GM23338 (cell line): ENCODE results near the gene TRABD2A. TPM values are rescaled to one million over a fixed set of nuclear protein-coding genes. Genes with fewer than 3 reads are reported as not detected.

ENCODE experiments used
- ATAC-seq: fragments of 200-7000 bp; cut with Tn5 transposase; 3 replicates; pipeline ENCODE4 v1.9.1; 2020
- DNase-seq: peaks from one replicate; pipeline ENCODE4 v3.0.0-alpha.2; 2015; ENCODE audit warnings: low spot score
- H2AFZ ChIP-seq: fragments of 200-600 bp; sonication (generic); 2 replicates; pipeline ENCODE4 v1.8.0; 2016; ENCODE audit warnings: antibody characterized with exemption, mild to moderate bottlenecking, moderate library complexity
- H3F3A ChIP-seq: fragments of 200-600 bp; sonication (generic); replicated peaks from 2 replicates; pipeline ENCODE4 v1.8.0; 2017; ENCODE audit warnings: antibody characterized with exemption, mixed run types, low read depth
- H3K27ac ChIP-seq: fragments of 200-600 bp; sonication (generic); 2 replicates; pipeline ENCODE4 v1.6.1; 2016; ENCODE audit warnings: low read depth
- H3K27me3 ChIP-seq: fragments of 200-600 bp; sonication (generic); 2 replicates; pipeline ENCODE4 v1.8.0; 2016; ENCODE audit warnings: mild to moderate bottlenecking, mixed run types, moderate library complexity; ENCODE audit not compliant: insufficient read depth
- H3K36me3 ChIP-seq: fragments of 200-600 bp; sonication (generic); 2 replicates; pipeline ENCODE4 v1.8.0; 2016; ENCODE audit warnings: mild to moderate bottlenecking; ENCODE audit not compliant: insufficient read depth
- H3K4me1 ChIP-seq: fragments of 200-600 bp; sonication (generic); 2 replicates; pipeline ENCODE4 v1.8.0; 2016; ENCODE audit warnings: mild to moderate bottlenecking, moderate library complexity; ENCODE audit not compliant: insufficient read depth
- H3K4me2 ChIP-seq: fragments of 200-600 bp; sonication (generic); 2 replicates; pipeline ENCODE4 v1.7.1; 2017; ENCODE audit warnings: mixed run types
- H3K4me3 ChIP-seq: fragments of 200-600 bp; sonication (generic); 2 replicates; pipeline ENCODE4 v1.6.1; 2016; ENCODE audit warnings: mixed run types
- H3K79me2 ChIP-seq: fragments of 200-600 bp; sonication (generic); replicated peaks from 2 replicates; pipeline ENCODE4 v1.8.0; 2017; ENCODE audit warnings: mild to moderate bottlenecking; ENCODE audit not compliant: insufficient read depth
- H3K9me2 ChIP-seq: fragments of 200-600 bp; sonication (generic); 2 replicates; pipeline ENCODE4 v1.8.0; 2017; ENCODE audit not compliant: insufficient read depth
- H4K20me1 ChIP-seq: fragments of 200-600 bp; sonication (generic); replicated peaks from 2 replicates; pipeline ENCODE4 v1.8.0; 2017; ENCODE audit warnings: mild to moderate bottlenecking; ENCODE audit not compliant: insufficient read depth
- H3K27ac Mint-ChIP-seq: 2 replicates; pipeline ENCODE4 v1.8.0; 2020; ENCODE audit warnings: inconsistent platforms, mild to moderate bottlenecking, moderate library complexity, mixed read lengths
- H3K27me3 Mint-ChIP-seq: 3 replicates; pipeline ENCODE4 v1.8.0; 2022; ENCODE audit warnings: low read depth, mild to moderate bottlenecking, moderate library complexity, mixed read lengths, inconsistent platforms; ENCODE audit not compliant: insufficient read depth, poor library complexity
- H3K36me3 Mint-ChIP-seq: 3 replicates; pipeline ENCODE4 v1.8.0; 2021; ENCODE audit warnings: low read depth, mild to moderate bottlenecking, inconsistent platforms, moderate library complexity, mixed read lengths
- H3K4me1 Mint-ChIP-seq: 3 replicates; pipeline ENCODE4 v1.8.0; 2020; ENCODE audit warnings: mild to moderate bottlenecking, inconsistent platforms, mixed read lengths
- H3K4me3 Mint-ChIP-seq: 3 replicates; pipeline ENCODE4 v1.8.0; 2021; ENCODE audit warnings: moderate library complexity, mild to moderate bottlenecking, inconsistent platforms, mixed read lengths
- H3K9me3 Mint-ChIP-seq: 3 replicates; pipeline ENCODE4 v1.8.0; 2020; ENCODE audit warnings: moderate library complexity, mild to moderate bottlenecking, inconsistent platforms, mixed read lengths
- CREB1 ChIP-seq: fragments of 250-450 bp; sonication (Bioruptor Pico); IDR thresholded peaks from 2 replicates; pipeline ENCODE4 v1.5.0; 2020; ENCODE audit warnings: low read depth, mild to moderate bottlenecking, moderate library complexity
- CTCF ChIP-seq, 2 experiments: fragments of 200-600 bp in 1 of 2; sonication (generic) in 1 of 2; conservative IDR thresholded peaks; 2 replicates each; pipeline versions ENCODE4 v1.5.1 to v1.6.1; 2016 to 2017; ENCODE audit warnings: antibody characterized with exemption in 2 of 2, low read depth in 2 of 2, mild to moderate bottlenecking in 2 of 2, moderate library complexity in 1 of 2
- ETS1 ChIP-seq: IDR thresholded peaks from 2 replicates; pipeline ENCODE4 v1.6.1; 2016; ENCODE audit warnings: antibody characterized with exemption
- EZH2 ChIP-seq: fragments of 200-600 bp; sonication (generic); IDR thresholded peaks from one replicate; pipeline ENCODE4 v1.8.0; 2017; ENCODE audit warnings: antibody characterized with exemption, mild to moderate bottlenecking, low read depth; ENCODE audit not compliant: unreplicated experiment
- EZH2phosphoT487 ChIP-seq: fragments of 200-600 bp; sonication (generic); IDR thresholded peaks from one replicate; pipeline ENCODE4 v1.8.1; 2018; ENCODE audit warnings: antibody characterized with exemption; ENCODE audit not compliant: unreplicated experiment
- JUNB ChIP-seq: IDR thresholded peaks from one replicate; pipeline ENCODE4 v1.6.1; 2016; ENCODE audit warnings: antibody characterized with exemption; ENCODE audit not compliant: unreplicated experiment
- NANOG ChIP-seq: IDR thresholded peaks from 2 replicates; pipeline ENCODE4 v1.6.1; 2016; ENCODE audit warnings: antibody characterized with exemption, borderline replicate concordance
- POLR2AphosphoS5 ChIP-seq: IDR thresholded peaks from 2 replicates; pipeline ENCODE4 v1.6.1; 2016; ENCODE audit warnings: antibody characterized with exemption, low read depth
- REST ChIP-seq: IDR thresholded peaks from one replicate; pipeline ENCODE4 v1.6.1; 2018; ENCODE audit warnings: antibody characterized with exemption; ENCODE audit not compliant: unreplicated experiment
- STAT1 ChIP-seq: IDR thresholded peaks from one replicate; pipeline ENCODE4 v1.6.1; 2016; ENCODE audit warnings: antibody characterized with exemption; ENCODE audit not compliant: unreplicated experiment
- ZNF114 ChIP-seq: fragments of 250-450 bp; sonication (Bioruptor Pico); IDR thresholded peaks from 2 replicates; pipeline ENCODE4 v1.5.0; 2020; ENCODE audit warnings: mild to moderate bottlenecking, moderate library complexity
- ZNF331 ChIP-seq: fragments of 250-450 bp; sonication (Bioruptor Pico); IDR thresholded peaks from 2 replicates; pipeline ENCODE4 v1.5.0; 2020; ENCODE audit warnings: low read depth, mild to moderate bottlenecking, moderate library complexity
- ZNF462 ChIP-seq: fragments of 250-450 bp; sonication (Bioruptor Pico); IDR thresholded peaks from 2 replicates; pipeline ENCODE4 v1.5.0; 2020; ENCODE audit warnings: mild to moderate bottlenecking, moderate library complexity
- polyA plus RNA-seq: library from polyadenylated mRNA; unstranded; fragments of >200 nt; fragmentation: Nextera tagmentation; extraction: Ambion mirVana; gene quantifications from 2 replicates; pipeline ENCODE4 v1.2.1, GENCODE V29; 2016
- total RNA-seq: library from RNA; depleted of rRNA; stranded (reverse); fragments of >200 nt; shearing (Covaris generic); gene quantifications from 2 replicates; pipeline ENCODE4 v1.2.3, GENCODE V29; 2014

Gene TRABD2A
- total and polyA plus RNA-seq, 2 experiments from 2014 or later: 5.5 to 12.1 TPM

GRCh38 chr2:84908948-84909713, 28.2 kb upstream of the TRABD2A start:
- H3K27me3 Mint-ChIP-seq: peaks cover 24% of the 10 kb centered on the region
- peaks cover 19% of the 10 kb centered on the region; the same call in 2 of the 3 replicates for H3K4me1 Mint-ChIP-seq
- DNase-seq: no peak
- peaks cover 8% of the 10 kb centered on the region for H3K4me1 ChIP-seq
- no peaks in the 10 kb centered on the region for H4K20me1 ChIP-seq
- H3K27me3 ChIP-seq: peaks cover 7% of the 10 kb centered on the region
- H3K4me3 Mint-ChIP-seq: no peak overlapping the region
- H3K9me3 Mint-ChIP-seq: peaks cover 8% of the 10 kb centered on the region; the same call in 2 of the 3 replicates
- H3K4me2 ChIP-seq: no peak overlapping the region
- no peak overlapping the region for H3K27ac ChIP-seq
- peaks cover 11% of the 10 kb centered on the region for H3K9me2 ChIP-seq
- no peaks in the 10 kb centered on the region for H3K36me3 ChIP-seq
- ATAC-seq: no peak
- H3K36me3 Mint-ChIP-seq: peaks cover 35% of the 10 kb centered on the region
- H3F3A ChIP-seq: peaks cover 3% of the 10 kb centered on the region; the same call in 1 of the 2 replicates
- no peak overlapping the region for H2AFZ ChIP-seq
- H3K27ac Mint-ChIP-seq: no peak overlapping the region
- no peak for TF ChIP-seq CREB1
- no peak for TF ChIP-seq EZH2
- TF ChIP-seq POLR2AphosphoS5: no peak
- TF ChIP-seq JUNB: no peak
- TF ChIP-seq ETS1: no peak
- TF ChIP-seq EZH2phosphoT487: no peak
- no peak for TF ChIP-seq ZNF462
- TF ChIP-seq CTCF (conservative IDR thresholded peaks at IDR 0.05; ENCODE audit: low read depth in 2 of 2): no peak
- no peak for TF ChIP-seq STAT1
- no peak for TF ChIP-seq REST
- TF ChIP-seq NANOG: no peak
- no peak for TF ChIP-seq ZNF331 (CRISPR knock-in tag)
- TF ChIP-seq ZNF114 (CRISPR knock-in tag): no peak
- H3K79me2 ChIP-seq: peaks cover 7% of the 10 kb centered on the region
- H3K4me3 ChIP-seq: no peak overlapping the region
